ENCODE measurements around the gene TFF2. TPM values are rescaled to one million over a fixed set of nuclear protein-coding genes. Genes with fewer than 3 reads are reported as not detected.

Gene TFF2
- total RNA-seq, 4 donors from 2014 or later = not detected

GRCh38 chr21:42388740-42389448 is 38.1 kb upstream of the TFF2 start:
- H3K27ac ChIP-seq = no peak overlapping the region
- TF ChIP-seq CTCF (IDR thresholded peaks at IDR 0.05) (no peak), EP300 (IDR thresholded peaks at IDR 0.05) (no peak), POLR2A (IDR thresholded peaks at IDR 0.05) (no peak)
- H3K4me3 ChIP-seq = no peak overlapping the region
- no peaks in the 10 kb centered on the region for H3K4me1 ChIP-seq
- peaks cover 0 to 3% (median 0%) of the 10 kb centered on the region in 4 donors for H3K9me3 ChIP-seq
- no peaks in the 10 kb centered on the region for H3K27me3 ChIP-seq
- no peaks in the 10 kb centered on the region for H3K36me3 ChIP-seq
- 74 to 78% methylated on average over 20 of the region's 20 CpGs for WGBS, 2 donors
- no peak for DNase-seq (ENCODE audit: low spot score in 2 of 2)

DNA sequence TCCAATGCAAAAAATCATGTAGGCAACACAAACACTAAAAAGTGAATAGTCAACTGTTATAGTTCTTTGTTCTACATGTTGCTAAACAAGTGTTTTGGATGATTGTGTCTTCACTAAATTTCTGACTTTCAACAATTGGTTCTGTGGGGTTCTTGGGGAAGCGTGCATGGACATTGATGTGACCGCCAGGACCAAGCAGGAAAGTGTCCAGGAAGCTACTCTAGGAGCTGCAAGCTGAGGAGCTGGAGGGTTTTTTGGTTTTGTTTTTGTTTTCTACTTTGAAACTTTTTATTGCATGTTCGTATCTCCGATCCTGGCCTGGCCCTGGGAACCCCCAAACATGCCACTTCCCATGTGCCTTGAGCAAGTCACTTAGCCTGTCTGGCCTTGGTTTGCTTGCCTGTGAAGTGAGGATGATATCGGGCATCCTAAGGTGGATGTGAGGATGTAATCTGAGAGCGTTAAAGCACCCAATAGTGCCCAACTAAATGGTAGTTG is 37.1 kb upstream of the TFF2 start:
- 92 to 93% methylated on average over 6 of the region's 6 CpGs for WGBS, 2 donors
- TF ChIP-seq CTCF (IDR thresholded peaks at IDR 0.05) (no peak), EP300 (IDR thresholded peaks at IDR 0.05) (no peak), POLR2A (IDR thresholded peaks at IDR 0.05) (no peak)
- no peak overlapping the region for H3K27ac ChIP-seq
- H3K36me3 ChIP-seq = no peaks in the 10 kb centered on the region
- no peak overlapping the region for H3K4me3 ChIP-seq
- no peaks in the 10 kb centered on the region for H3K4me1 ChIP-seq
- no peak for DNase-seq (ENCODE audit: low spot score in 2 of 2)
- H3K27me3 ChIP-seq = no peaks in the 10 kb centered on the region
- H3K9me3 ChIP-seq = peaks cover 0 to 9% (median 0%) of the 10 kb centered on the region in 4 donors

GRCh38 chr21:42387164-42387563 is 36.4 kb upstream of the TFF2 start:
- Histone ChIP-seq H3K27ac (no peak overlapping the region), H3K36me3 (no peaks in the 10 kb centered on the region), H3K27me3 (no peaks in the 10 kb centered on the region), H3K9me3 (peaks cover 0 to 16% (median 2%) of the 10 kb centered on the region in 4 donors), H3K4me3 (no peak overlapping the region), H3K4me1 (no peaks in the 10 kb centered on the region)
- TF ChIP-seq EP300 (IDR thresholded peaks at IDR 0.05) (no peak), CTCF (IDR thresholded peaks at IDR 0.05) (no peak), POLR2A (IDR thresholded peaks at IDR 0.05) (no peak)
- DNase-seq (ENCODE audit: low spot score in 2 of 2) = no peak
- 51 to 55% methylated on average over 3 of the region's 3 CpGs for whole genome bisulfite sequencing, 2 donors

DNA sequence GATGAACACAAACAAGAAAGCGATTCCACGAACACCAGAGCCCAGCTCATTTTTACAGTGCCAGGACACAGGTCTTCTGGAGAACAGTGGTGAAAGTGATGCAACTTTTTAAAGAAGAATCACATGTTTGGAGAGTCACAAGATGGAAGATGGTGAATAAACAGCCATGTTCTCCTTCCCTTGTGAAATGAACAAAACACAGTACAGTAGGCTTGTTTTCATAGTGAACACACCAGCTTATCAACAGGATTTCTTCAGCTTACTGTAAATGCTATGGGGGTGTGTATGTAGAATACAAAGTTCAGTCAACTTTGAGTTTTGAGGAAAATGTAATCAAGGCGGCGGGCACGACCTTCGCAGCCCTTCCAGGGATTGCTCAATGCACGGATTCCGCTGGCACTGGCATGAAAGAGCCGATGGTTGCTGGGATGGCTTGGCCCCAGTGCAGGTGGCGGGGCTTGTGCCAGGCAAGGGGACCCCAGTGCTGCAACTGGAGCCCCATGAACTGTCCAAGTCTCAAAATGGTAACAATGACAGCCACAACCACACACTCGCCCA is 35.3 kb upstream of the TFF2 start:
- no peaks in the 10 kb centered on the region for H3K27me3 ChIP-seq
- H3K9me3 ChIP-seq = peaks cover 0 to 23% (median 3%) of the 10 kb centered on the region in 4 donors
- 86 to 93% methylated on average over 11 of the region's 11 CpGs for WGBS, 2 donors
- H3K27ac ChIP-seq = no peak overlapping the region
- TF ChIP-seq POLR2A (IDR thresholded peaks at IDR 0.05) = no peak
- TF ChIP-seq CTCF (IDR thresholded peaks at IDR 0.05) = no peak
- no peak for TF ChIP-seq EP300 (IDR thresholded peaks at IDR 0.05)
- H3K4me3 ChIP-seq = no peak overlapping the region
- no peaks in the 10 kb centered on the region for H3K4me1 ChIP-seq
- no peaks in the 10 kb centered on the region for H3K36me3 ChIP-seq
- no peak for DNase-seq (ENCODE audit: low spot score in 2 of 2)

- Histone ChIP-seq H3K4me3 (no peak overlapping the region), H3K9me3 (peaks cover 0 to 26% (median 3%) of the 10 kb centered on the region in 4 donors), H3K27me3 (no peaks in the 10 kb centered on the region), H3K4me1 (no peaks in the 10 kb centered on the region), H3K36me3 (no peaks in the 10 kb centered on the region), H3K27ac (no peak overlapping the region)
- 91 to 95% methylated on average over 5 of the region's 5 CpGs for WGBS, 2 donors
- no peak for DNase-seq (ENCODE audit: low spot score in 2 of 2)
- no peak for TF ChIP-seq POLR2A (IDR thresholded peaks at IDR 0.05)
- no peak for TF ChIP-seq CTCF (IDR thresholded peaks at IDR 0.05)
- no peak for TF ChIP-seq EP300 (IDR thresholded peaks at IDR 0.05)
These were observed 34.8 kb upstream of the TFF2 start for GRCh38 chr21:42385619-42386018.
